Ovary (tissue), 9 donors: ENCODE results near the gene PIK3R1. TPM values are rescaled to one million over a fixed set of nuclear protein-coding genes. Genes with fewer than 3 reads are reported as not detected.
A peak's percentile ranks its signal among the peaks of the same experiment; 100 is the strongest.

ENCODE experiments used
- DNase-seq, 5 donors: peaks; one replicate each; pipeline ENCODE4 v3.0.0-alpha.2; 2019 to 2020
- H3K27ac ChIP-seq, 2 donors: fragments of 200-600 bp; one replicate each; pipeline versions ENCODE4 v1.5.1 to v1.8.0; 2019 to 2022
- H3K27me3 ChIP-seq: fragments of 200-600 bp; one replicate; pipeline ENCODE4 v1.8.0; 2022
- H3K36me3 ChIP-seq: fragments of 200-600 bp; sonication (generic); one replicate; pipeline ENCODE4 v1.5.1; 2019
- H3K4me1 ChIP-seq: one replicate; pipeline ENCODE4 v1.8.1; 2013; ENCODE audit warnings: mild to moderate bottlenecking, moderate library complexity; ENCODE audit not compliant: insufficient read depth
- H3K4me3 ChIP-seq: fragments of 200-600 bp; sonication (generic); one replicate; pipeline ENCODE4 v1.5.1; 2017
- H3K9me3 ChIP-seq, 2 donors: fragments of 200-600 bp in 1 of 2; sonication (generic) in 1 of 2; one replicate each; pipeline versions ENCODE4 v1.5.1 to v1.8.1; 2013 to 2019; ENCODE audit warnings: mild to moderate bottlenecking in 1 of 2, moderate library complexity in 1 of 2
- CTCF ChIP-seq, 3 donors: fragments of 450-650 bp in 2 of 3; fragments of 200-600 bp in 1 of 3; IDR thresholded peaks; one replicate each; pipeline versions ENCODE4 v1.5.1 to v1.8.0; 2016 to 2022; ENCODE audit warnings: antibody characterized with exemption in 3 of 3, mild to moderate bottlenecking in 1 of 3
- EP300 ChIP-seq: sonication (generic); formaldehyde crosslinking; IDR thresholded peaks from one replicate; pipeline ENCODE4 v1.6.1; 2017; ENCODE audit warnings: antibody characterized with exemption
- POLR2A ChIP-seq: fragments of 450-650 bp; IDR thresholded peaks from one replicate; pipeline ENCODE4 v1.6.1; 2017; ENCODE audit warnings: antibody characterized with exemption, mild to moderate bottlenecking, moderate library complexity
- WGBS, 3 donors: extraction: QIAGEN DNeasy Blood & Tissue Kit in 1 of 3; methylation state at CpG; one replicate each; pipeline versions ENCODE4 v1.1.5 to v1.1.7; 2013 to 2017; 5-methylcytosine and 5-hydroxymethylcytosine counted together
- intact Hi-C, 4 donors: fragments of 100-400 bp; cut with DNase I; formaldehyde crosslinking; loops; one replicate each; pipeline versions ENCODE4 v1.11.0 to v1.15.1; 2022 to 2023
- polyA plus RNA-seq, 2 donors: library from polyadenylated mRNA; stranded (reverse); fragments of 200-250 nt in 1 of 2; fragments of 350-450 nt in 1 of 2; fragmentation: Illumina TruSeq in 1 of 2; extraction: RNeasy Lipid Tissue Mini Kit (QIAGEN cat#74804) in 1 of 2; gene quantifications; one replicate each; pipeline ENCODE4 v1.2.3, GENCODE V29; 2013 to 2014
- total RNA-seq, 7 donors: library from RNA; depleted of rRNA in 2 of 7; stranded (reverse); fragments of >200 nt in 2 of 7; fragmentation: NEBNext Ultra II Directional in 3 of 7; extraction: Animal tissue kit (Norgen Biotek cat#: 25700) in 3 of 7; gene quantifications; one replicate each; pipeline versions ENCODE4 v1.1.0 to v1.2.4, GENCODE V29; 2016 to 2023
- donor health status: DM: no; HTN: no; CAD: no; lungs with moderate emphysema.
- donor health status: DM: no; HTN: no; CAD: no.
- donor health status: Bipolar disorder and iron deficiency.
- donor health status: DM: yes; HTN: yes; CAD: no.
- donor health status: DM: no; HTN: no; CAD: no.
- donor health status: DM: yes; HTN: yes; CAD: no.

The PIK3R1 gene
- total and polyA plus RNA-seq, 9 donors: 25.2 to 206 (median 81.2) TPM

- WGBS, 3 donors: 72 to 86% (median 84%) methylated on average over 3 of the region's 3 CpGs
- H3K27ac ChIP-seq: no peak overlapping the region
- TF ChIP-seq EP300: no peak
- TF ChIP-seq POLR2A: no peak
- no peak for TF ChIP-seq CTCF (IDR thresholded peaks at IDR 0.05)
- intact Hi-C loops: no loop called here
- H3K9me3 ChIP-seq: no peaks in the 10 kb centered on the region
- no peak for DNase-seq
- H3K4me1 ChIP-seq: peaks cover 6% of the 10 kb centered on the region
- H3K4me3 ChIP-seq: peak overlapping the region; percentile 22
- H3K36me3 ChIP-seq: no peaks in the 10 kb centered on the region
- no peaks in the 10 kb centered on the region for H3K27me3 ChIP-seq
Observed at GRCh38 chr5:68290847-68291246, 75.3 kb downstream of the PIK3R1 start.

GRCh38 chr5:68292316-68292715, 76.8 kb downstream of the PIK3R1 start:
- 6 to 17% (median 8%) methylated on average over 3 of the region's 3 CpGs for WGBS, 3 donors
- no peaks in the 10 kb centered on the region for H3K36me3 ChIP-seq
- no peak for TF ChIP-seq CTCF (IDR thresholded peaks at IDR 0.05)
- TF ChIP-seq POLR2A: no peak
- TF ChIP-seq EP300: no peak
- H3K4me3 ChIP-seq: peak overlapping the region; percentile 22
- intact Hi-C loops: no loop called here
- no peak overlapping the region for H3K27ac ChIP-seq
- H3K27me3 ChIP-seq: no peaks in the 10 kb centered on the region
- no peaks in the 10 kb centered on the region for H3K9me3 ChIP-seq
- no peak for DNase-seq
- H3K4me1 ChIP-seq: peaks cover 6% of the 10 kb centered on the region

- Histone ChIP-seq H3K4me3 (no peak overlapping the region), H3K9me3 (no peaks in the 10 kb centered on the region), H3K4me1 (no peaks in the 10 kb centered on the region), H3K27ac (no peak overlapping the region), H3K36me3 (no peaks in the 10 kb centered on the region), H3K27me3 (no peaks in the 10 kb centered on the region)
- DNase-seq: no peak
- intact Hi-C loops: no loop called here
- WGBS, 3 donors: 73 to 85% (median 76%) methylated on average over 3 of the region's 3 CpGs
- TF ChIP-seq CTCF (IDR thresholded peaks at IDR 0.05) (no peak), EP300 (no peak), POLR2A (no peak)
Observed at GRCh38 chr5:68295772-68296171, 80.2 kb downstream of the PIK3R1 start.

GRCh38 chr5:68296895-68297294, 81.3 kb downstream of the PIK3R1 start:
- H3K27me3 ChIP-seq: no peaks in the 10 kb centered on the region
- no peak overlapping the region for H3K4me3 ChIP-seq
- no peaks in the 10 kb centered on the region for H3K4me1 ChIP-seq
- intact Hi-C loops: no loop called here
- H3K27ac ChIP-seq: no peak overlapping the region
- TF ChIP-seq POLR2A (no peak), CTCF (IDR thresholded peaks at IDR 0.05) (no peak), EP300 (no peak)
- no peak for DNase-seq
- 92 to 95% (median 92%) methylated on average over 1 of the region's 1 CpG for WGBS, 3 donors
- no peaks in the 10 kb centered on the region for H3K9me3 ChIP-seq
- no peaks in the 10 kb centered on the region for H3K36me3 ChIP-seq

GRCh38 chr5:68297656-68298055, 82.1 kb downstream of the PIK3R1 start:
- Histone ChIP-seq H3K4me1 (no peaks in the 10 kb centered on the region), H3K9me3 (no peaks in the 10 kb centered on the region), H3K27ac (no peak overlapping the region), H3K4me3 (no peak overlapping the region), H3K27me3 (no peaks in the 10 kb centered on the region), H3K36me3 (no peaks in the 10 kb centered on the region)
- intact Hi-C loops: no loop called here
- no peak for DNase-seq
- 82 to 86% (median 85%) methylated on average over 4 of the region's 4 CpGs for WGBS, 3 donors
- TF ChIP-seq EP300 (no peak), POLR2A (no peak), CTCF (IDR thresholded peaks at IDR 0.05) (no peak)
